Muscle layer of colon (tissue), 2 donors: ENCODE measurements around the gene PRDX5.
"Not testable (repeated sequence)": the region's sequence is repeated elsewhere in the genome, so short reads cannot be mapped to it uniquely, and the experiment has no call there.

Experiments
- H3K27ac ChIP-seq: one replicate; pipeline ENCODE4 v1.7.0; 2013; ENCODE audit warnings: low read depth, mild to moderate bottlenecking, low read length, moderate library complexity
- H3K27me3 ChIP-seq, 2 donors: one replicate each; pipeline ENCODE4 v1.7.0; 2013; ENCODE audit warnings: low read length in 2 of 2, mild to moderate bottlenecking in 2 of 2; ENCODE audit not compliant: insufficient read depth in 2 of 2, control insufficient read depth in 1 of 2
- H3K36me3 ChIP-seq: one replicate; pipeline ENCODE4 v1.7.0; 2013; ENCODE audit warnings: mild to moderate bottlenecking, low read length; ENCODE audit not compliant: insufficient read depth
- H3K4me1 ChIP-seq: one replicate; pipeline ENCODE4 v1.7.0; 2013; ENCODE audit warnings: mild to moderate bottlenecking, low read length; ENCODE audit not compliant: insufficient read depth
- H3K4me3 ChIP-seq, 2 donors: one replicate each; pipeline ENCODE4 v1.7.0; 2013; ENCODE audit warnings: low read length in 2 of 2, low read depth in 1 of 2, mild to moderate bottlenecking in 1 of 2, moderate library complexity in 1 of 2
- H3K9ac ChIP-seq: one replicate; pipeline ENCODE4 v1.7.0; 2013; ENCODE audit warnings: low read length
- H3K9me3 ChIP-seq: one replicate; pipeline ENCODE4 v1.7.0; 2013; ENCODE audit warnings: mild to moderate bottlenecking, low read length
- donor health status: abdominal sarcoma.
- donor health status: Adenocarcinoma of cecum.

Gene PRDX5

DNA sequence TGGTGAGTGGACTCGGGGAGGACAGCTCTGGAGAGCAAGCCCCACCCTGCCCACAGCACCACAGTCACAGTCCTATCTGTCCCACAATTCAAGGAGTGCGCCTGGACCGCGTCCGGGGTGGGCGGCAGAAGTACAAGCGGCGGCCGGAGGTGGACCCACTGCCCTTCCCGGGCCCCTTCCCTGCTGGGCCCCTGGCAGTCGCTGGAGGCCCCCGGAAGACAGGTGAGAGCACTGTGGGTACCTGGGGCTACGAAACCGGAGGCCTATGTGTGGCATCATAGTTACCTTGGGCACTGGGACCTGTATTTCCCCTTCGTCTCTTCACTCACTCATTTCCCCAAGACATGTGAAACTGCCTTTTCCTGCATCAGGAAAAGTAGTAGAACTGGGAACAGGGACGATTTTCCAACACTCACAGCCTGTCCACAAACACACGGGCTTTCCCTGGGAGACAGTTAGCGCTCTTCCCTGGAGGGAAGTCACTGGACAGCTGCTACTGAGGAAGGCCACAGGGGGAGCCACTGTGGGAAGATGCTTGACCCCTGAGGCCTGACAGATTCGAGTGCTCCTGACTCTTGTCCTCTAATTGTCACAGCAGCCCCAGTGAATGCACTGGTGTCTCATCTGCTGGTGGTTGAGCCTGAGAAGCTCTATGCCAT, 3.6 kb upstream of the PRDX5 start:
- no peaks in the 10 kb centered on the region for H3K27me3 ChIP-seq
- no peak overlapping the region for H3K27ac ChIP-seq
- peaks cover 9% of the 10 kb centered on the region for H3K36me3 ChIP-seq
- H3K4me1 ChIP-seq: peaks cover 14% of the 10 kb centered on the region
- no peak overlapping the region for H3K9ac ChIP-seq
- H3K9me3 ChIP-seq: no peaks in the 10 kb centered on the region
- H3K4me3 ChIP-seq: no peak overlapping the region

DNA sequence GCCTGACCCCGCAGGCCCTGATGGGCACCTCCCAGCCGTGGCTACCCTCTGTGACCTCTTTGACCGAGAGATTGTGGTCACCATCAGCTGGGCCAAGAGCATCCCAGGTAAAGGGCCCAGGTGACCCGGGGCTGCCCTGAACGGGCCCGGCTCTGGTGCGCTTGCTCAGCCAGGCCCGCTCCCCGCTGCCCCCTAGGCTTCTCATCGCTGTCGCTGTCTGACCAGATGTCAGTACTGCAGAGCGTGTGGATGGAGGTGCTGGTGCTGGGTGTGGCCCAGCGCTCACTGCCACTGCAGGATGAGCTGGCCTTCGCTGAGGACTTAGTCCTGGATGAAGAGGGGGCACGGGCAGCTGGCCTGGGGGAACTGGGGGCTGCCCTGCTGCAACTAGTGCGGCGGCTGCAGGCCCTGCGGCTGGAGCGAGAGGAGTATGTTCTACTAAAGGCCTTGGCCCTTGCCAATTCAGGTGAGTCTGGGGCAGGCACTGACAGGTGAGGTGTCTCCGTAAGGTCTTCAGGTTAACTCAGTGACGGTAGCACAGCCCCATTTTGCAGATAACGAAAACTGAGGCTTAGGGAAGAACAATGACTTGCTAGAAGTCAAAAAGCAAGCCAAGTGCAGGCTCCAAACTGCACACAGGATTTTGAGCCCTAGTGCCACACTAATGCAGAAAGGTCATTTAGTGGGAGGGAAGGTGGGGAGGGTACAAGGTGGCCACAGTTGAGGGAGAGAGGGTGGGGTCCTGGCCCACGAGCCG, 2.9 kb upstream of the PRDX5 start:
- Histone ChIP-seq H3K36me3 (peaks cover 9% of the 10 kb centered on the region), H3K27ac (no peak overlapping the region), H3K4me3 (no peak overlapping the region), H3K27me3 (no peaks in the 10 kb centered on the region), H3K4me1 (peaks cover 17% of the 10 kb centered on the region), H3K9ac (no peak overlapping the region), H3K9me3 (no peaks in the 10 kb centered on the region)

DNA sequence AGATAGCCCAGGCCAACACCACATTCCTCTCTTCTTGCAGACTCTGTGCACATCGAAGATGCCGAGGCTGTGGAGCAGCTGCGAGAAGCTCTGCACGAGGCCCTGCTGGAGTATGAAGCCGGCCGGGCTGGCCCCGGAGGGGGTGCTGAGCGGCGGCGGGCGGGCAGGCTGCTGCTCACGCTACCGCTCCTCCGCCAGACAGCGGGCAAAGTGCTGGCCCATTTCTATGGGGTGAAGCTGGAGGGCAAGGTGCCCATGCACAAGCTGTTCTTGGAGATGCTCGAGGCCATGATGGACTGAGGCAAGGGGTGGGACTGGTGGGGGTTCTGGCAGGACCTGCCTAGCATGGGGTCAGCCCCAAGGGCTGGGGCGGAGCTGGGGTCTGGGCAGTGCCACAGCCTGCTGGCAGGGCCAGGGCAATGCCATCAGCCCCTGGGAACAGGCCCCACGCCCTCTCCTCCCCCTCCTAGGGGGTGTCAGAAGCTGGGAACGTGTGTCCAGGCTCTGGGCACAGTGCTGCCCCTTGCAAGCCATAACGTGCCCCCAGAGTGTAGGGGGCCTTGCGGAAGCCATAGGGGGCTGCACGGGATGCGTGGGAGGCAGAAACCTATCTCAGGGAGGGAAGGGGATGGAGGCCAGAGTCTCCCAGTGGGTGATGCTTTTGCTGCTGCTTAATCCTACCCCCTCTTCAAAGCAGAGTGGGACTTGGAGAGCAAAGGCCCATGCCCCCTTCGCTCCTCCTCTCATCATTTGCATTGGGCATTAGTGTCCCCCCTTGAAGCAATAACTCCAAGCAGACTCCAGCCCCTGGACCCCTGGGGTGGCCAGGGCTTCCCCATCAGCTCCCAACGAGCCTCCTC, 2.0 kb upstream of the PRDX5 start:
- H3K9ac ChIP-seq, H3K27me3 ChIP-seq, H3K27ac ChIP-seq, H3K36me3 ChIP-seq, H3K9me3 ChIP-seq, H3K4me3 ChIP-seq: not testable (repeated sequence)
- peaks cover 17% of the 10 kb centered on the region for H3K4me1 ChIP-seq

DNA sequence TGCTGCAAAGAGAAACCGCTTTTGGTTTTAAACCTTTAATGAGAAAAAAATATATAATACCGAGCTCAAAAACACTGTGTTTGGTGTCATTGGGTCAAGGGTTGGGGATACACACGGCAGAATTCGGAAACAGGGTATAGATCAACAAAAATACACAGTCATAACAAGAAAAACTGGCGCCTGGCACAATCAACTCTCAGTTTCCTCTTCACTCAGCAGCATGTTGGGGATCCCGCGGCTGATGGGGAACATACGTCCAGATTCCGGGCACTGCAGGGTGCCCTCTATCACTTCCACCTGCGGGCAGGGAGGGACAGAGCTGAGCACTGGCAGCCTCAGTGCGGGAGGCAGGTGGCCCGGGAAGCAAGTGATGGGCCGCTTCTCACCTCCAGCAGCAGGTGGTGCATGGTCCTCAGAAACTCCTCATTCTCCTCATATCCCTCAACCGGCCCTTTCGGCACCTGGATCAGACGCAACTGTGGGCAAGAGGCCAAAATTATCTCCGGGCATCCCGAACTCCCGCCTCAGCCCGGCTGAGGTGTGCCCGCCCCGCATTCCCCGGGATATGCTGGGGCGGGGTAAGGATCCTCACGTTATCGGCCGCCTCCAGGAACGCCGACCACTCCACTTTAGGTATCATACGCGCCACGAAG, 1.1 kb upstream of the PRDX5 start:
- Histone ChIP-seq H3K27me3 (no peaks in the 10 kb centered on the region), H3K9ac (peak overlapping the region; percentile 93), H3K27ac (peak overlapping the region; percentile 99), H3K9me3 (no peaks in the 10 kb centered on the region), H3K36me3 (peaks cover 9% of the 10 kb centered on the region), H3K4me3 (peak overlapping the region; percentile 92 to 98), H3K4me1 (peaks cover 17% of the 10 kb centered on the region)

DNA sequence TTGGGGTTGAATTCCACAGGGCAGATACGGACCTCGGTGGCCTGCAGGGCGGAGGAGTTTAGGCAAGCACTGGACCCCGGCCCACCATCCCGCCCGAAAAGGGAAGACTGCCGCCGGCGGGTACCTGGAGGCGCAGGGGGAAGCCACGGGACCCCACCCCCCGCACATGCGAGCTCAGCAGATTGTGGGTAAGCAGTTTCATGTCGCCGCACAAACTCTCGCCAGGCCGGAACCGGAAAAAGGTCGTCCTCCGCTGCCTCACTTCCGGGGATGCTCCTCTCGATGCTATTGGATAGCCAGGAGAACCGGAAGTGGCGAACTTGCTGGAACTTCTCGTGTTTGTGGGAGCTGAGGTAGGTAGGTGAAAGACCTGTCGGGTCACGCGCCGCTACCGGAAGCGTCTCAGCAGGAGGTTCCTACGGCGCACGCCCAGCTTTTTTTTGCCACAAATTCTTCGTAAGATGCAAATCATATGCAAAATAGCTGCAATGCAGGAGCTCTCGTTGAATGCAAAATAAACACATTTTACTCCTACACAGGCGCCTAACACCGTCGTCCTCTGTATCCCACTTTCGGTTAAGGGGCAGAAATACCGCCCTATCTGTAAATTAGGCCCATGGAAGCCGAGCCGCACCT, 478 bp upstream of the PRDX5 start, which contains the start of gene TRMT112:
Gene TRMT112 (minus strand): TSS at position 235 of the 636 bp plus-strand sequence. CDS start 33 bp downstream, at position 202.
- peaks cover 9% of the 10 kb centered on the region for H3K36me3 ChIP-seq
- H3K9me3 ChIP-seq: no peaks in the 10 kb centered on the region
- H3K4me3 ChIP-seq: peak within 1 kb of the TSS; percentile 92 to 98
- peak within 1 kb of the TSS; percentile 99 for H3K27ac ChIP-seq
- no peaks in the 10 kb centered on the region for H3K27me3 ChIP-seq
- H3K9ac ChIP-seq: peak within 1 kb of the TSS; percentile 93
- peaks cover 17% of the 10 kb centered on the region for H3K4me1 ChIP-seq

DNA sequence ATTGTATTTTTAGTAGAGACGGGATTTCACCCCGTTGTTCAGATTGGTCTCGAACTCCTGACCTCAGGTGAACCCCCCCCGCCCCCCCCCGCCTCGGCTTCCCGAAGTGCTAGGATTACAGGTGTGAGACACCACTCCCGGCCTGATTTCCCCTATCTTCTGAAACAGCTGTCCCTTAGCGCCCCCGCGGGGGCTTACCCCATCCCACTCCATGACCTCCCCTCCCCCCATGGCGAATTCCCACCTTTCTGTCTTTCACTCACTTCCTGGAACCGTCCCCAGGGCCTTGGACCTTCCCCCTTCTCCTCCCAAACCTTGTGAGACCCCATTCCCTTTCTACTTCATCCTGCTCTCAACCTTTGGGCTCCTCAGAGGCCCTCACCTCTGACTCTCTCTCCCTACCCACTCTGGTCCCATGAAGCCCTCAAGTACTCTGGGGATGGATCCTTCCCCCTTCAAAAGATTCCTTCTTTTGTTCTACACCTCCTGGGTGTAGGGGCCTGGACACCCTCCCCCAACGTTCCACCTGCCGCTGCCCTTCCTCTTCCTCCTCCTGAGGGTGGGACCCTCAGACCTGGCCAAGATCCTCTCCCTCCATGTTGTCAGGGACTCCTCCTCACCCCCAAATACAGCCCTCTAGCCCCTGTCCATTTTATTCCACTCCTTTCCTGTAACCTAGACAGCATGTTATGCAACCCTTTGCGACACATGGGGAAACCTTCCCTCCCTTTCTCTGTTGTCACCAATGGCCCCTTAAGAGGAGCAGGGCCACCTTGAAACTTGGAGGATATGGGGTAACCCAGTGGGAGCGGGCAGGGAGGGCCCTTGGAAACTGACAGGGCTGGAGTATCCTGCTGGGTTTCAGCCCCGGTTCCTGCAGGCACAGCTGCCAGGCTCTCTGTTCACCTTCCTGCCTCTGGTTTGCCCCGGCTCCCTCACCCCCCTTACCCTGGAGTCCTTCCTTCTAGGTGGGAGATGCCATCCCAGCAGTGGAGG, 1.1 kb downstream of the PRDX5 start:
- Histone ChIP-seq H3K27me3 (no peaks in the 10 kb centered on the region), H3K9ac (peak overlapping the region; percentile 93), H3K9me3 (no peaks in the 10 kb centered on the region), H3K27ac (peak overlapping the region; percentile 58), H3K4me1 (peaks cover 17% of the 10 kb centered on the region), H3K36me3 (peaks cover 9% of the 10 kb centered on the region), H3K4me3 (peak overlapping the region; percentile 92 to 98)

DNA sequence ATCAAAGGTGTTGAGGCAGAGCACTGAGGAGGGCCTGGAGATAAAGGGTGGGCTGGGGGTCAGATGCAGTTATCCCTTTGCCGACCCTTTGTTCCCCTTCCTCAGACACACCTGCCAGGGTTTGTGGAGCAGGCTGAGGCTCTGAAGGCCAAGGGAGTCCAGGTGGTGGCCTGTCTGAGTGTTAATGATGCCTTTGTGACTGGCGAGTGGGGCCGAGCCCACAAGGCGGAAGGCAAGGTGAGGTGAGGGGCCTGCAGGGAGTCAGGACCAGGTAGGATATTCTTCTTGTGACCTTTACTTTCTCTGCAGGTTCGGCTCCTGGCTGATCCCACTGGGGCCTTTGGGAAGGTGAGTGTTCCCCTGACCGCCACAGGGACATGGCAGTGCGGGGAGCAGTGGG, 2.6 kb downstream of the PRDX5 start:
- no peak overlapping the region for H3K27ac ChIP-seq
- no peaks in the 10 kb centered on the region for H3K9me3 ChIP-seq
- H3K9ac ChIP-seq: no peak overlapping the region
- H3K36me3 ChIP-seq: peaks cover 9% of the 10 kb centered on the region
- no peaks in the 10 kb centered on the region for H3K27me3 ChIP-seq
- H3K4me3 ChIP-seq: no peak overlapping the region
- peaks cover 17% of the 10 kb centered on the region for H3K4me1 ChIP-seq

DNA sequence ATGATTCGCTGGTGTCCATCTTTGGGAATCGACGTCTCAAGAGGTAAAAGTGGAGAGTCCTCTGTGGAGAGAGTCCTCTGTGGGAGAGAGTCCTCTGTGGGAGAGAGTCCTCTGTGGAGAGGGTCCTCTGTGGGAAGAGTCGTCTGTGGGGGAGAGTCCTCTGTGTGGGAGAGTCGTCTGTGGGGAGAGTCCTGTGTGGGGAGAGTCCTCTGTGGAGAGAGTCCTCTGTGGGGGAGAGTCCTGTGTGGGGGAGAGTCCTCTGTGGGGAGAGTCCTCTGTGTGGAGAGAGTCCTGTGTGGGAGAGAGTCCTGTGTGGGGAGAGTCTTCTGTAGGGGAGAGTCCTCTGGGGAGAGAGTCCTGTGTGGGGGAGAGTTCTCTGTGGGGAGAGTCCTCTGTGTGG, 3.1 kb downstream of the PRDX5 start:
- H3K4me3 ChIP-seq: no peak overlapping the region
- H3K36me3 ChIP-seq: peaks cover 6% of the 10 kb centered on the region
- no peaks in the 10 kb centered on the region for H3K9me3 ChIP-seq
- peaks cover 17% of the 10 kb centered on the region for H3K4me1 ChIP-seq
- no peak overlapping the region for H3K27ac ChIP-seq
- no peaks in the 10 kb centered on the region for H3K27me3 ChIP-seq
- H3K9ac ChIP-seq: no peak overlapping the region

DNA sequence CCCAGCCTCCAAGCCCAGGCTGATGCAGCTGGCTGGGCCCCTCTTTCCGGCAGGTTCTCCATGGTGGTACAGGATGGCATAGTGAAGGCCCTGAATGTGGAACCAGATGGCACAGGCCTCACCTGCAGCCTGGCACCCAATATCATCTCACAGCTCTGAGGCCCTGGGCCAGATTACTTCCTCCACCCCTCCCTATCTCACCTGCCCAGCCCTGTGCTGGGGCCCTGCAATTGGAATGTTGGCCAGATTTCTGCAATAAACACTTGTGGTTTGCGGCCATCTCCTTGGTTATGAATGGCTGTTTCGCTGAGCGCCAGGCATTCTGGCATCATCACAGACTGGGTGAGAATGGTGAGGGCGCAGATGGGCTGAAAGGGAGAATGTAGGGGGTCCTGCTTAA, 3.6 kb downstream of the PRDX5 start:
- Histone ChIP-seq H3K9me3 (no peaks in the 10 kb centered on the region), H3K27ac (no peak overlapping the region), H3K4me3 (no peak overlapping the region), H3K27me3 (no peaks in the 10 kb centered on the region), H3K9ac (no peak overlapping the region), H3K4me1 (peaks cover 12% of the 10 kb centered on the region), H3K36me3 (peaks cover 1% of the 10 kb centered on the region)

DNA sequence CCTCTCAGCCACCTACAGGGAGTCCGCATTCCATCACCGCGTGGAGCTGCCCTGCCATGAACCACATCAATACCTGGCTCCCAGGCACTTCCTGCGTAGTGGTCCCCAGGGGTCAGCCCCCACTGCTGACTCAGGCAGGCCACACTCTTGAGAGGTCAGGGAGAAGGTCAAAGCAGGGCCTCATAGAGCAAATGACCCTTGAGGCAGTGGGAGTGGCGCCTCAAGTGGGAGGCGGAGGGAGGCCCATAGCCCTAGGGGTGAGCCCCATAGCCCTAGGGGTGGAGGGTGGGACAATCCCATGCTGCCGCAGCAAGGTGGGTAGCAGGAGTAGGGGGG, 5.0 kb downstream of the PRDX5 start:
- Histone ChIP-seq H3K4me1 (peaks cover 9% of the 10 kb centered on the region), H3K27ac (no peak overlapping the region), H3K27me3 (no peaks in the 10 kb centered on the region), H3K36me3 (no peaks in the 10 kb centered on the region), H3K4me3 (no peak overlapping the region), H3K9me3 (no peaks in the 10 kb centered on the region), H3K9ac (no peak overlapping the region)
